ENCODE measurements around the gene GSE1. TPM values are rescaled to one million over a fixed set of nuclear protein-coding genes. Genes with fewer than 3 reads are reported as not detected.

Gene GSE1
- total and polyA plus RNA-seq, 9 of the 15 experiments (the other 6 are each of a cell fraction or from before 2014, with no cell fraction given): 12.2 to 244 (median 57.9) TPM

GRCh38 chr16:85607321-85607765, 5.8 kb upstream of the GSE1 start (continued):
- TF ChIP-seq, protein P1, sequence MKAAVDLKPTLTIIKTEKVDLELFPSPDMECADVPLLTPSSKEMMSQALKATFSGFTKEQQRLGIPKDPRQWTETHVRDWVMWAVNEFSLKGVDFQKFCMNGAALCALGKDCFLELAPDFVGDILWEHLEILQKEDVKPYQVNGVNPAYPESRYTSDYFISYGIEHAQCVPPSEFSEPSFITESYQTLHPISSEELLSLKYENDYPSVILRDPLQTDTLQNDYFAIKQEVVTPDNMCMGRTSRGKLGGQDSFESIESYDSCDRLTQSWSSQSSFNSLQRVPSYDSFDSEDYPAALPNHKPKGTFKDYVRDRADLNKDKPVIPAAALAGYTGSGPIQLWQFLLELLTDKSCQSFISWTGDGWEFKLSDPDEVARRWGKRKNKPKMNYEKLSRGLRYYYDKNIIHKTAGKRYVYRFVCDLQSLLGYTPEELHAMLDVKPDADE (conservative IDR thresholded peaks at IDR 0.05; ENCODE audit: control insufficient read depth, low read depth, low read length): peak; percentile 51; the same call in 1 of the 2 replicates
- TF ChIP-seq STAT5B (CRISPR knock-in tag; IDR thresholded peaks at IDR 0.05) (no peak), ZNF263 (CRISPR knock-in tag; IDR thresholded peaks at IDR 0.05; ENCODE audit: borderline replicate concordance) (no peak), ETV1 (tag; conservative IDR thresholded peaks at IDR 0.05; ENCODE audit: low read depth) (peak; percentile 38), ZNF395 (CRISPR knock-in tag; IDR thresholded peaks at IDR 0.05) (peak; percentile 48; the same call in 1 of the 2 replicates), KDM1A (IDR thresholded peaks at IDR 0.05) (peak; percentile 63 to 76), NR4A1 (CRISPR knock-in tag; IDR thresholded peaks at IDR 0.05) (no peak), NR4A1 (tag; IDR thresholded peaks at IDR 0.05) (no peak), XRCC5 (IDR thresholded peaks at IDR 0.05; ENCODE audit: low read depth, low read length) (peak; percentile 50; the same call in 1 of the 2 replicates), HDGF (IDR thresholded peaks at IDR 0.05) (no peak), RHOXF2B (CRISPR knock-in tag; conservative IDR thresholded peaks at IDR 0.05) (no peak), NR1H2 (CRISPR knock-in tag; IDR thresholded peaks at IDR 0.05) (no peak), RAD51 (IDR thresholded peaks at IDR 0.05; ENCODE audit: borderline replicate concordance, low read depth) (no peak), DACH1 (IDR thresholded peaks at IDR 0.05; ENCODE audit: partially characterized antibody) (peak; percentile 96), HDAC1 (IDR thresholded peaks at IDR 0.05) (no peak; a peak in 1 of 4 replicates), GABPA (tag; conservative IDR thresholded peaks at IDR 0.05; ENCODE audit: low read depth) (0 out of 2 replicates have a peak, but pooled peaks have one; percentile 16), ESRRA (IDR thresholded peaks at IDR 0.05; ENCODE audit: borderline replicate concordance, low read depth) (peak; percentile 44; the same call in 1 of the 2 replicates), ATF6 (CRISPR knock-in tag; IDR thresholded peaks at IDR 0.05) (0 out of 2 replicates have a peak, but pooled peaks have one; percentile 38), ARID1B (IDR thresholded peaks at IDR 0.05) (peak; percentile 46), GABPB2 (CRISPR knock-in tag; conservative IDR thresholded peaks at IDR 0.05) (no peak), NR2C2 (CRISPR knock-in tag; IDR thresholded peaks at IDR 0.05) (peak; percentile 54; the same call in 1 of the 2 replicates), NR2C2 (tag; IDR thresholded peaks at IDR 0.05) (peak; percentile 66), ZBTB1 (CRISPR knock-in tag; IDR thresholded peaks at IDR 0.05; ENCODE audit: borderline replicate concordance, low read depth) (0 out of 2 replicates have a peak, but pooled peaks have one; percentile 22), RBM22 (IDR thresholded peaks at IDR 0.05; ENCODE audit: low read depth, low read length, poor library complexity, severe bottlenecking) (peak; percentile 73)
